NCI-H1930 (cell line): ENCODE data around the gene PDF.
"Not testable (repeated sequence)": the region's sequence is repeated elsewhere in the genome, so short reads cannot be mapped to it uniquely, and the experiment has no call there.

Source experiments
- DNase-seq, 2 experiments: peaks; one replicate each; lab custom pipeline; 2025; lab: John Stamatoyannopoulos, UW

The PDF gene

GRCh38 chr16:69330286-69331109 is at the start of gene PDF:
Gene PDF (minus strand): TSS chr16:69330588. CDS start chr16:69330570, 18 bp downstream.
- DNase-seq, result peak; percentile 76 to 84

DNA sequence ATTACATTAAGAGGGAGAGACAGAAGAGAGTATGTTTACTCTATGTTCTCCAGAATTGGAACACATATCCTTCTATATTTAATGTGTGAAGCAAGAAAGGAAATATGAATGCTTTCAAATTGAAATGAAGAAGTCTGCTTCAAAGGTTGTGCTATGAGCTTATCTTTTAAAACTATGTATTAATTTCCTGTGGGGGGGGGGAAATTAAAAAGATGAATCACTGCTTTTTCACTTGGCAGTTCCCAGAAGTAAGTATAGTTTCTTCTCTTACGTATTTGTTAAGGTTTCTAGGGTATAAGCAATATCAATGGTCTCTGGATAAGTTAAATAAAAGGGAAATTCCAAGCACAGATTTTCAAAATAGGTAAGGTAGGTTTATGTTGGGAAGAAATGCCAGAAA is 48.4 kb upstream of the PDF start:
- DNase-seq, result no peak

GRCh38 chr16:69378036-69378435 is 47.6 kb upstream of the PDF start:
- DNase-seq, result no peak

GRCh38 chr16:69376393-69377059 is 46.1 kb upstream of the PDF start:
- DNase-seq, result no peak

- no peak for DNase-seq
These were observed 42.6 kb upstream of the PDF start for GRCh38 chr16:69373019-69373418.

- no peak for DNase-seq
These were observed 41.2 kb upstream of the PDF start for GRCh38 chr16:69371564-69371963.

DNA sequence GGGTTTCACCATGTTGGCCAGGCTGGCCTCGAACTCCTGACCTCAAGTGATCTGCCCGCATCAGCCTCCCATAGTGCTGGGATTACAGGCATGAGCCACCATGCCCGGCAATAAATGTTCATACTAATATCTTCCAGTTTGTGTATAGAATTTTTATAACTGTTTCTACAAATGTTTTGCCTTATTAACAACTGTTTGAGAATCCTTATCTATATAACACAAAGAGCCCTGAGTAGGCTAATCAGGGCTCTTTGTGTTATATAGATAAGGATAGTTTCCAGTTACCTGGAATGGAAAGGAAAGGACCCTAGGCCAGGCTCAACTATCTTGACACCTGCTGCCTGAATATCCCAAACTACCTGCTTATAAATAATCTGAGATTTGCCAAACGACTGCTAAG is 38.5 kb upstream of the PDF start:
- DNase-seq, result no peak

GRCh38 chr16:69367980-69368379 is 37.6 kb upstream of the PDF start:
- no peak for DNase-seq

- no peak for DNase-seq
These were observed 36.0 kb upstream of the PDF start for GRCh38 chr16:69366431-69366830.

DNA sequence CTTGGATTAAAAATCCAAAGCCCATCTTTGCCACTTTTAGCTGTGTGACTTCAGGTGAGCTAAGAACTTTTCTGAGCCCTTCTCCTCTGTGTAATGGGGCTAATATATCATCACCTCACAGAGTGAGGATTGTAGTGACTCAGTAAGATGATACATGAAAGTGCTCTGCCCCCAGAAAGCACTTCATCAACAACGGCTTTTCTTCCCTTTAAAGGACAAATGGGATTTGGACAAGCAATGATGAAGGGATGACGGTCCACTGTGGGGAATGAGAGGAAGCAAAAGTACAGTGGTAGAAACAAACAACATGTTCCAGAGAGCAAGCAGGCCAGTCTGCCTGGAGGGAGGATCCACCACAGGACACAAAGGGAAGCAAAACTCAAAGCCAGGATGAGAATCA is 35.5 kb upstream of the PDF start:
- no peak for DNase-seq

- no peak for DNase-seq
These were observed 33.7 kb upstream of the PDF start for GRCh38 chr16:69364088-69364487.

DNA sequence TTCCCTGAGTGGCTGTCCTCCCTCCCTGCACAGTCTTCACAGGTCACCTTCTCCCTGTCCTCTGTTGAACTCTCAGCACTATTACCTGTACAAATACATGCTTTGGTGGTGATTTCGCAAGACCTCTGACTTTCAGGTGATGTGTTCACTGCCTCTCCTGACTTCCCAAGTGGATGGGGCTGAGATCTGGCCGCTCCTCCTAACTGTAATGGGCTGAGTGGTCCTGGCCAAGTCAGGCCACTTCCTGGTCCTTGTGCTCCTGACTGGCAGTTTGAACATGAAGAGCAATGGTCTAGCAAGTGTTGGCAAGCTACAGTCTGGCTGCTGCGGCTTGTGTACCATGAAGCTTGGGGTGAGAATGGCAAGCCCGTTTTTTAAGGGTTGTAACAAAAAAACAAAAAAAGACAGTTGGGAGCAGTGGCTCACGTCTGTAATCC is 32.9 kb upstream of the PDF start:
- DNase-seq, result no peak

GRCh38 chr16:69360070-69360469 is 29.7 kb upstream of the PDF start:
- DNase-seq, result not testable (repeated sequence)

- DNase-seq, result no peak
These were observed 21.1 kb upstream of the PDF start, which contains the start of gene TMED6 for GRCh38 chr16:69351309-69352027. Gene TMED6 (minus strand): TSS chr16:69351786. CDS start chr16:69351753, 33 bp downstream.

- no peak for DNase-seq
These were observed 20.2 kb upstream of the PDF start for GRCh38 chr16:69350536-69351133.

DNA sequence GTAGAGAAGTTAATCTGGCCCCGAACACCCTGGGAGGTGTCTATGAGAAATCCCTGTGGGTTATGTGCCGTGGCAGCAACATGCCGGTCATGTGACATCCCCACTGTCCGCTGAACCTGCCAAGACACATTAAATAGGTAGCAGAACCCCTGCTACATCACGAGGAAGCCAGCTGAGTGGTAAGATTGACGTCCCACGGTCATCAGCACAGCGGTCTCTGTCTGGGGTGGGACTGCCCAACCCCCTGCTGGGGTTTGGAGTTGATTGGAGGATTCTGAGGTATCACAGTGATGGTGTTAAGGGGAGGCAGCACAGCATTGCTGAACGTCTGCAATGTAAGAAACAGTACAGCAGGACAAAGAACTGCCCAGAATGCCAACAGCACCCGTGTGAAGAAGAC is 19.1 kb upstream of the PDF start:
- no peak for DNase-seq

DNA sequence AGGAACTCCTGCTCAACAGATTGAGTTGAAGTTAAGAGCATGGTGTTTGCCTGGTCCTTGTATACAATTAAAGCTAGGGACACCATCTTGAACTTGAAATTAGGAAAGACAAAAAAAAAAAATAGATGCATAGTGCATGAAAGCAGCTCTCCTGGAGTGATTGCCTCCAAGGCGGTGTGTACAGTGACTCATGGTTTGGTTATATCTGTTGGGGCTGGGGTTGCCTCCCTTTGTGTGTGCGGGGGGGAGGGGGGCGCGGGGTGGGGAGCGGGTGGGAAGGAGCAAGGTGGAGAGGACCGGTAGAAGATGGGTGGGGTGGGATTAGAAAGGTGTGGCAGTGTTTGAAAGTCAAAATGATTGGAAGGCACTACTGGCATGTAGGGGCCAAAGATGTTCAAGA is 17.8 kb upstream of the PDF start:
- DNase-seq, result no peak

DNA sequence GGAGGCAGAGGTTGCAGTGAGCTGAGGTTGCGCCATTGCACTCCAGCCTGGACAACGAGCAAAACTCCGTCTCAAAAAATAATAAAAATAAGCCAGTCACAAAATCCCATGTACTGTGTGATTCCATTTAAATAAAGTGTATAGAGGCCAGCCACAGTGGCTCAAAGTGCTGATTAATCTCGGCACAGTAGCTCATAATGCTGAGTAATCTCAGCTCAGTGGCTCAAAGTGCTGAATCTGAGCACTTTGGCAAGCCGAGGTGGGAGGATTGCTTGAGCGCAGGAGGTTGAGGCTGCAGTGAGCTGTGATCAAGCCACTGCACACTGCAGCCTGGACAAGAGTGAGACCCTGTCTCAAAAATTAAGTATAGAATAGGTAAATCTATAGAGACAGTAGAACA is 16.3 kb upstream of the PDF start:
- DNase-seq, result no peak

DNA sequence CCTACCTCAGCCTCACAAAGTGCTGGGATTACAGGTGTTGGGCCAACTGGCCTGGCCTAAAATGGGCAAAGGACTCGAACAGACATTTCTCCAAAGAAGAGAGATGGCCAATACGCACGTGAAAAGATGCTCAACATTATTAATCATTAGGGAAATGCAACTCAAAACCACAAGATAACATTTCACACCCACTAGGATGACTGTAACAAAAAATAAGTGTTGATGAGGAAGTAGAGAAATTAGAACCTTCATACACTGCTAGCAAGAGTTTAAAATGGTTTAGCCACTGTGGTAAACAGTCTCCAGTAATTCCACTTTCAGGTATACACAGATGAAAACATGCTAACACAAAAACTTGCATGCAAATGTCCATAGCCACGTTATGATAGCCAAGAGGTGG is 15.5 kb upstream of the PDF start:
- DNase-seq, result no peak

GRCh38 chr16:69344171-69344570 is 13.8 kb upstream of the PDF start:
- no peak for DNase-seq

DNA sequence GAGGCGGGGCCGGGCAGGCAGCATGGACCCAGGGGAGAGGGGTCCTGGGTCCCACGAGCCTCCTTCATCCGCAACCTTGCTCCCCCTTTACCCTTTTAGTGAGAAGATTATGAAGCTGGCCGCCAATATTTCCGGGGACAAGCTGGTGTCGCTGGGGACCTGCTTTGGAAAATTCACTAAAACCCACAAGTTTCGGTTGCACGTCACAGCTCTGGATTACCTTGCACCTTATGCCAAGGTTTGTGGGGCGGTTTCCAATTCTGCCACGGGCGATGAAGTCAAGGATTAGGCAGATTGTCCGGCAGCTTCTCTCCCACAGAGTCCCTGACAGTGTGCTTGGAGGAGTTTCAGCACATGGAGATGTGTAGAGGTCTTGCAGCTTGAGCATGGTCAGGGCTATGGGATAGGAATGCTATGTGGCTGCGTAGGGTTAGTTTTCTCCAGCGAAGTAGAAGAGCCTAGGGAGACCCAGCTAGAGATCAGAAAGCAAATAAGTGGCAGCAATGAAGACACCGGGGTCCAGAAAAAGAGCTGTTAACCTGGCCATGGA is 9.8 kb upstream of the PDF start:
- no peak for DNase-seq
